GM19324 (cell line): Measurements from ENCODE around the gene GALNT16.
"Not testable (repeated sequence)": the region's sequence is repeated elsewhere in the genome, so short reads cannot be mapped to it uniquely, and the experiment has no call there.

ENCODE experiments used
- ATAC-seq: cut with Tn5 transposase; IDR thresholded peaks from one replicate; pipeline ENCODE4 v1.9.1; 2021; ENCODE audit warnings: mild to moderate bottlenecking, moderate library complexity; ENCODE audit not compliant: unreplicated experiment, low FRiP score

GALNT16 gene

DNA sequence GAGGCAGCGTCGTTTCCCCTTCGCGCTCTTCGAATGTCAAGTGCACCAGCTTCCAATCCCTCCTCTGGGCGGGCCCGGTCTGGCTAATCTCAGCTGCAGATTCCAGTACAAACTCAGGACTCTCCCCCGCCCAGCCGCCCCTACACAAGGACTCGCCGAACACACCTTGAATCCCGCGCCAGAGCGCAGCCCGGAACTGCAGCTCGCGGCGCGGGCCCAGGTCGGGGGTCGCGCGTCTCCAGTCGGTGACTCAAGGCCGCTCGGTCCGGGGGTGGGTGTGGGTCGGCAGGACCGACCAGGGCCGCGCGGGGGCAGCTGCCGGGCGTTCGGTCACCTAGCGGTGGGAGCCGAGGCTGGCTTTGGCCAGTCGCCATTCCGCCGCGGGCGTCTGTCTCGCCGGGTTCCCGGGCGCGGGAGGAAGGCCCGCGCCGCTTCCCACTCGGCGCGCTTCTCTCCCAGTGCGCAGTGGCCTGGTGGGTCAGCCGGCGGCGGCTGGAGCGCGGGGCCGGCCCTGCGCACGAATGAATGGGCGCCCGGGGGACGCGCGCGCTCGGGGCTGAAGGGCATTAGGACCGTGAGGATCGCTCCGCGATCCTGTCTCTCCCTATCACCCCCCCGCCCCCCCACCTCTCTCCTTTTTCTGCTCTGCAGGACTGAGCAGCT lies at the start of gene GALNT16:
Gene GALNT16, plus strand, starts transcription at position 632 of the 663 bp plus-strand sequence. CDS start 133 bp downstream, outside the sequence.
- no peak for ATAC-seq

DNA sequence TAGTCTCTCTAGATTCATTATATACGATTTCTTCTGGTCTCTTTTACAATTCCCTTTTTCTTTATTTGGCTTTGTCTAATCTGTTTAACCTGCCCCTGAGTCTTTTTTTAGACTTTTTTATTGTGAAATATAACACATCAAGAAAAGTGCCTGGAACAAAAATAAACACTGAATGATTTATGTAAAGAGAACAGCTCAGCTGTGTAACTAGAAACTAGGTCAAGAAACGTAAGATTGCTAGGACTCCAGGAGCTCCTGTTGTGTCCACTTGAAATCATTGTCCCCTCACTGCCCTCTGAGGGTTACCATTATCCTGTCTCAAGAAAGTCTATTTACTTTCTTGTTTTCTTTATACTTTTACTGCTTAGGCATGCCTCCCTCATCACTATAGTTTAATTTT lies 45.6 kb upstream of the GALNT16 start:
- no peak for ATAC-seq

DNA sequence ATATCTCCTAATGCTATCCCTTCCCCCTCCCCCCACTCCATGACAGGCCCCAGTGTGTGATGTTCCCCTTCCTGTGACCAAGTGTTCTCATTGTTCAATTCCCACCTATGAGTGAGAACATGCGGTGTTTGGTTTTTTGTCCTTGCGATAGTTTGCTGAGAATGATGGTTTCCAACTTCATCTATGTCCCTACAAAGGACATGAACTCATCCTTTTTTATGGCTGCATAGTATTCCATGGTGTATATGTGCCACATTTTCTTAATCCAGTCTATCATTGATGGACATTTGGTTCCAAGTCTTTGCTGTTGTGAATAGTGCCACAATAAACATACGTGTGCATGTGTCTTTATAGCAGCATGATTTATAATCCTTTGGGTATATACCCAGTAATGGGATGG lies 42.3 kb upstream of the GALNT16 start:
- not testable (repeated sequence) for ATAC-seq

DNA sequence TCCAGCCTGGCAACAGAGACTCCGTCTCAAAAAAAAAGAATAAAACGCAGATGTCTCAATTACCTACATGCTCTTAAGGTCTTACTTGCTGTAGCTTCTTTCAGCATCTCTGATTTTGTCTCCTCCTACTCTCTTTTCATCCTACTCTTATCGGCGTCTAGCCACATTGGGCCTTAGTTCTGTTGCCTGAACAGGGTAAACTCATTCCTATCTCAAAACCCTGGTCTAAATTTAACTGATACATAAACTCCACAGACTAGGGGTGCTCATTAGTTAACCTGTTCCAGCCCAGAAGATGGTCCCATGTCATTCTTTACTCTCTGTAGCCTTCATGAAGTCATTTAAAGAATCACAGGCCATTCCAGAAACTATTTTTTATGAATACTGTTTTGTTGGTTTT lies 35.0 kb upstream of the GALNT16 start:
- ATAC-seq, result no peak

DNA sequence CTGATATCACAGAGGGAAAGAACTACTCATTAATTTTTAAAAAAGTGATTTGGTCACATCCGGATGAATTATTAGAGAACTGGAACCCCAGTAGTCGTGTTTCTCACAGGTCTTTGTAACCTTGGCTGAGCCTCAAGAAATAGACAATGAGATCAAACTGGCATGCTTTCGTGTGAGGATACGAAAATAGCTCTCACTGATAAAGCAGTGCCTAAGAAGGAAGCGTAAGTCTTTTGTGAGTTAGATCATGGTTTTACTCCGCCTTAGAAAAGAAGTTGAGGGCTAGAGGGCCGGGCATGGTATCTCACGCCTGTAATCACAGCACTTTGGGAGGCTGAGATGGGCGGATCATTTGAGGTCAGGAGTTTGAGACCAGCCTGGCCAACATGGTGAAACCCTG lies 33.8 kb upstream of the GALNT16 start:
- ATAC-seq, result no peak

DNA sequence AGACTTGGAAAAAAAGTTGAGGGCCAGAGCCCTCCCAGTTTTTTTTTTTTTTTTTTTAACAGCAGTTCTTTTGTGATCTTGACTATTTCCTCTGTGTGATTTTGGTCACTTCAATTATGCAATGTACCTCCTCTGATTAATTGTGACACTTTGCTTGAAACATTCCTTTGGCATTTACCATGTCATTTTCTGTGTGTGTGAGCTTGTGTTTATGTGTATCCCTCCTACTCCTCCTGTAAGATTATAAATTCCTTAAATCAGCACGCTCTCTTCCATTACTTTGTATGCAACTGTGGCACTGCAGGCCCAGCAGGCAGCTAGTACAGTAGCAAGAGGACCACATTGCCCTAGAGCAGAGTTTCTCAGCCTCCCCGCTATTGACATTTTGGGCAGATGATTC lies 33.2 kb upstream of the GALNT16 start:
- no peak for ATAC-seq

DNA sequence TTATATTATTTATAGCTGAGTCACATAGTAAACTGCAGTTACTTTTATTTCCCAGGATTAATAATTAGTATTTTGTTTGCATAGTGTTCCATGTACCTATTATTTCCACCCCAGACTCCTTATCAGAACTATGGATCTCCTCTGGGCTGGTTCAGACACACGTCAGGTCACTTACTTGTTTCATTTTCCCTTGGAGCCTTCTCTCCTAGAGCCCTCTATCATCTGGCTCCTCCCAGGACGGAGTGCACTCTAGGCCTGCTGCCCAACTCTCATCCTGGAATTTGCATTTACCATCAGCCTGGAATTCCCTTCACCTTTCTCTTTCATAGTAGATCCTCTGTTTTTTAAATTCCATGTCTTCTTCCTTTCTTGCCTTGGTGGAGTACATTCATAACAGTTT lies 28.5 kb upstream of the GALNT16 start:
- no peak for ATAC-seq

DNA sequence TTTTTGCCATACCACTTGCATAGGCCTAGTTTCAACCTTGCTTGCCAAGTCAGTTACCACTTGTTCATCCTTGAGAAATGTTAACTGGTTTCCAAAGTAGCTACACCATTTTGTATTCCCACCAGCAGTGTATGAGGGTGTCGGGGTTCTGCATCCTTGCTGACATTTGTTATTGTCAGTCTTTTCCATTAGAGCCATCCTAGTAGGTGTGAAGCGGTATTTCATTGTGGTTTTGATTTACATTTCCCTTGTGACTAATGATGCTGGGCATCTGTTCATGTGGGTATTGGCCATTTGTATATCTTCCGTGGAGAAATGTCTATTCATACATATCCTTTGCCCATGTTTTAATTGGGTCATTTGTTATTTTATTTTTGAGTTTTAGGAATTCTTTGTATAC lies 27.6 kb upstream of the GALNT16 start:
- no peak for ATAC-seq

DNA sequence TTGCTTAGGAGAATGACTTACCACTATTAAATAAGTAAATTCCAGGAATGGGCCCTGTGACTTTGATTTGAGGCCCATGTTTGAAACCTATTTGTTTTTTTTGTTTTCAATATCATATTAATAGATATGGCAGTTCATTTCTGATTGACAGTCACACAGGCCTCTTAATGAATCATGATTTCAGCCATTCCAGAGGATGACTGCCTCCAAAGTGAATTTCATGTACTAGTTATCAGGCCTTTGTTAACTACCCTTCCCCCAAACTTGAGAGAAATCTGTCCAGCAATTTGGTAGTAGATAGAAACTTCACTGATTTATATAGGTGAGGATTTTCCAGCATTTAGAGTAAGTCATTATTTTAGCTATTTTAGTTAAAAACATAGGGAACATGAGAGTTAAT lies 25.9 kb upstream of the GALNT16 start:
- ATAC-seq, result no peak

DNA sequence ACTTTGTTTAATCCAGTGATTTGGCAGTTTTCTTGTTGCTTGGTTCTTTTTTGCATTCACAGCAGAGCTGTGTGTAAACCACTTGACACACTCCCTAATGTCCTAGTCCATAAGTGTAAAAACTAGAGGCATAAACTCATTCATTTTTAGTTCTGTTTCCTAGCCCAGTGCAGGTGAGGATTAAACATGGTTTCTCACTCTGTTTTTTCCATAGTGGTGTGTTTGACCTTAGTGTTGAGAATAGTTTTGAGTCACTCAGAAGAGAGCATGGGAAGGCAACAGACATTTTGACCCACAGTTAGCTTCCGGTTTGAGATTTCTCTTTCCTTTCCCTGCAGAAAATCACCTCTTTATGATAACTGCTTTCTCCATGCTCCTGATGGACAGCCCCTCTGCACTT lies 24.2 kb upstream of the GALNT16 start:
- no peak for ATAC-seq

DNA sequence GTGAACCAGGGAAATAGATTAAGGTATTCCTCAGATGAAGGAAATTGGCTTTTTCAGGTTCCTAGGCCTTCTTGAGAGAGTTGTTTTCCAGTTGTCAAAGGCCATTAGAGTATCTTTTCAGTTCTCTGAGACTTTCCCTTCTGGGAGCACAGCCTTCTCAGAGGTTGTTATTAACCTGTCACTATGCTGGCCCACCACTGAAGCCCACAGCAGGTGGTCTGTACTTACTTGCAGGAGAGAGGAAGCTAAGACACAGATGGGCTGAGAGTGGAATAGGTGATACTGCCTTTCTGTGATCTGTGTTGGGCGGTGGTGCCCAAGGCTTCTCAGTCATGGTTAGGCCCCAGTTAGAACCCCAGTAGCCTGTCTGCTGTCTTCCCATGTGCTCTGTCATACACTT lies 22.8 kb upstream of the GALNT16 start:
- no peak for ATAC-seq

DNA sequence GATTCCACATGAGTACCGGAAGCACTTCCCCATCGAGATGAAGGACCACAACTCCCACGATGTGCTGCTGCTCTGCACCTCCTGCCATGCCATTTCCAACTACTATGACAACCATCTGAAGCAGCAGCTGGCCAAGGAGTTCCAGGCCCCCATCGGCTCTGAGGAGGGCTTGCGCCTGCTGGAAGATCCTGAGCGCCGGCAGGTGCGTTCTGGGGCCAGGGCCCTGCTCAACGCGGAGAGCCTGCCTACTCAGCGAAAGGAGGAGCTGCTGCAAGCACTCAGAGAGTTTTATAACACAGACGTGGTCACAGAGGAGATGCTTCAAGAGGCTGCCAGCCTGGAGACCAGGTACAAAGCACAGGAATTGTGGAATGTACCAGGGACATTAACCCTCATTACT lies 22.4 kb upstream of the GALNT16 start:
- no peak for ATAC-seq

DNA sequence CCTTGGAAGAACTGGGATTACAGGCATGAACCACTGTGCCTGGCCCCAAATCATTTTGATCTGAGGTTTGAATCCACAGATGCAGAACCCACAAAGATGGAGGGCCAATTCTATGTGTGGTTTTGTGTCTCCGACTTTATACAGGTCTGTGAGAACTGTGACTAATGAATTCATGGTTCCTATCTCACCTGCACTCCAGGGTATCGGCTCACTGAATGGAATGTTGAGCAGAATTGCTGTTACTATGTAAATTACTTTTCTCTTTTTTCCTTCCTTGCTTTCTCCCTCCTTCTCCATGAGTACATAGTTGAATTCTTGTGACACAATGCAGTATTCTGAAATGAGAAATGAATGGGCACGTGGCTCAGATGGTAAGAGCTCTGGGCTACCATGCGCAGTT lies 21.1 kb upstream of the GALNT16 start:
- ATAC-seq, result no peak

DNA sequence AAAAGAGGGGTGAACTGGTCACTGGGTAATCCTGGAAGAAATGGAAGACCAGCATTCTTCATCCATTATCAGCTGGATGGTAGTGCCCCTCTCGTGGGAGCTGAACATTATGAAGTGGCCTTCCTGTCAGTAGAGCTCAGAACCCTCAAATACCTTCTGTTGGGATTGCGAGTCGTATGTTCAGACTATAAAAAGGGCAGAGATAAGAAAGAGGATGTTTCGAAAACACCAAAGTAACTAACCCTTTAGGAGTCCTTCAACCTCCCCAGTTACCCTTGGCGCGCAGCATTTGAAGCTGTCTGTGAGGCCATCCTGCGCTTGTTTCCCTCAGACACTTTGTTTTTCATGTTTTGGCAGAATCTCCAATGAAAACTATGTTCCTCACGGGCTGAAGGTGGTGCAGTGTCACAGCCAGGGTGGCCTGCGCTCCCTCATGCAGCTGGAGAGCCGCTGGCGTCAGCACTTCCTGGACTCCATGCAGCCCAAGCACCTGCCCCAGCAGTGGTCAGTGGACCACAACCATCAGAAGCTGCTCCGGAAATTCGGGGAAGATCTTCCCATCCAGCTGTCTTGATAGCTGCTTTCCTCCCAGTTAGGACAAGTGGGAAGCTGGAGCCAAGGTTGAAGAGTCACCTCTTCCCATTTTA lies 19.3 kb upstream of the GALNT16 start:
- ATAC-seq, result no peak

DNA sequence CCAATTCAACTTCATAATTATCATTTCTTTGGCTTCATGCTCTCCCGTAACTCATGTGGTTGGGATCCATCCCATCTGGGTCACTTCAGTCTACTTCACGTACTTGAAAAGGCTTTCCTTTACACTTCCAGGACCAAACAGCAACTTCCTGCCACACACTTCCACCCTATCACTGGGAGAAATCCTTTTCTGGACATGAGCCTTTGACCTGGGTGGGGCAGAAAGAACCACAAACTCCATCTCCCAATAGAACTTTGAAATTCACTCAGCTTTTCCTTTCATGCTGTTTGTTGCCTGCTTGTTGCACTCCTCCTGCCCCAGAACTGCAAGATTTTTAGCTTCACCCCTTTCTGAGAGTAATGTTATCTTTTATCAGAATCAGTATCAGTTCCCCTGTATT lies 18.4 kb upstream of the GALNT16 start:
- no peak for ATAC-seq

DNA sequence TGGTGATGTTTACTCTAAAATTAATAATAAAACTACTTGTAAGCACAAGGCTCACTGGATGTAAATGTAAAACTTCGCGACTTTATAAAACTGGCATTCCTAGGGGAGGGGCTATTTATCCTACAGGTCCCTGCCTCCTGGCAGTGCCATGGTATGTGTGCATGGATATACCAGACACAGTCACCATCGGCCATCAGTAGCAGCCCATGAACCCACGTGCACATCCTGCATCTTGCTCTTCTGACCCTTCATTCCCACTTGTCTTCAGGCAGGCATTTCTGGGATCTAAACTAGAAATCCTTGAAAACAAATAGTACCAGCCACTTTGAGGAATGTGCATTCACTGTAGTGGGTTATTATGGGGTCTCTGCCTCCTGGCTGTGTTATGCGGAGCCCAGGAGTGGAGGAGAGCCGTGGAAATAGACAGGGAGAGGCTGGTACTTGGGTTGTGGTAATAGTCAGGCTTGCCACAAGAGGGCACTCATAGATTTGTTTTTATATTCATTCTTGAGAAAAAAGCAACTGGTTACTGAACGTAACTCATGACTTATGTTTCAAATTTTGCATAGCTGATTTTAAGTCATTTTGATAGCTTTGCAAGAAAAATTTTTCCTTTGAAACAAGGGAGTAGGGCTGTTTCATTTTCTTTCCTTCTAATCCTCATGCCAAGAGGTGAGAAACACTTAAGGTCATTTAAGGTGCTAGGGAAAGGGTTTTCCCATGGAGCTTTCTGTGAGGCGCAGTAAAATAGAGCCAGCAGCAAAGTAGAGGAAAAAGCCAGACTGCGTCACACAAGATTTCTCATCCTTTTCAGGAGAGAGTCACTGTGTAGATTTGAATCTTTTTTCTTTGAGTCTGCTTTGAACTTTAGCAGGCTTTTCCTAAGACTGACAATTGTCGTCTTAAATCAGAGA lies 17.4 kb upstream of the GALNT16 start:
- ATAC-seq, result no peak

DNA sequence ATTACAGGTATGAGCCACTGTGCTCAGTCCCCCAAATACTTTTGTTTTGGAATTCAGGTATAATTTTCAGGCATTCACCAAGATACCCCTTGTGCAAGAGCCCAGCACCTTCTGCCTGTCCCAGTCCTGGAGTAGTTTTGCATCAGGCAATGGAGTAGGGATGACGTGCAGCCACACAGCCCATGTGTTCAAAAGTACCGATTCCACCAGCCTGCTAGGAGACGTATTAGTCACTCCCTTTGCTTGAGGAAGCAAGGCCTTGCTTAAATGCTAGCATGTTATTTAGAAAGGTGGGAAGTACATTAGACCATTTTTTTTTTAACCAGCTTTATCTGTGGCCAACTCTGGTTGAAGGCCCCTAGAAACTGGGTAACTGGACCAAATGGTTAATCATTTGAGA lies 15.0 kb upstream of the GALNT16 start:
- no peak for ATAC-seq

DNA sequence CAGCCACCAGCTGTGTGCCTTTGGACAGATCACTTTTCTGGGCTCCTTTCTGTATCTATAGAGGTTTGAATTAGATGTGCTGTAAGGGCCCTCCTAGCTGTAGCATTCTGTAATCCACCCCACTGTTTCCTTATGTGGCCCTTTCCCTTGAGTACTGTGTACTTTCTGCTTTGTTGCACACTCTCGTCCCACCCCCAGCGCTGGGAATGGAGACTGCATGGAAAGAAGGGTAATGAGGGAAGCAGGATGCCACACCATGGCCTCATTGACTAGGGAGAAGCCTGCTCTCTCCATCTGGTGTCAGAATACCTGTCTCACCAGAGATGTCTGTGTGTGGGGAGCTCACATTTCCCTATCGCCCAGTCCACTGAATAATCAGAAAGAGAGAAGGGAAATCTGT lies 13.6 kb upstream of the GALNT16 start:
- ATAC-seq, result no peak

DNA sequence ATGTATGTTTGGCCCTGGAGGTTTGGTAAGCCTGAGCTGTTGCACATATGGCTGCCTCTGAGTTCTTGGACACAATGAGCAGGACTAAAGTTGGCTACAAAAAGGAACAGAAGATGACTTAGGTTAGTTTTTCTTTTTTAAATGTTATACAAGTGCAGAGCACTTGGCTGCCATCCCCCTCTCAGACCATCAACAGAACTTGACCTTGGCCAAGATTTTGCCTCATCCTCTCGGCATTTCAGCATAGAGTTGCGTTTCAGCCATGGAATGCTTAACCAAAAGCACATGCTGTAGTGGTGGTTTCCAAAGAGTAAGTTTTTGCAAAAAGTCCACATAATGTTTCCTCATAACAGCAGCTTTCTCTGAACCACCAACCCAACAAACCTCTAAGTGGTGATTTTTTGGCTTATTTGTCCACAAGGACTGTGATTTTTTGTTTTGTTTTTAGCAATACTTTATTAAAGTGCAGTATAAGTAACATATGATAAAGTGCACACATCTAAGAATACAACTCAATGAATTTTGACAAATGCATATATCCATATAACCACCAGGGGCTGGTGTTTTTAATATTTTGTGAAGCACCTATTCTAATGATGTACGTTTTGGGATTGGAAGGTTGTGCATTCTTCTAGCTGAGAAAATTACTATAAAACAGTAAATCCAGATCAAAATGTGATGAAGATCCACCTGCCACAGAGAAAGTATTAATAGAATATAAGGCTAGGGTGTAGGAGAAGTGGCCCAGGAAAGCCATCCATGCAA lies 12.1 kb upstream of the GALNT16 start:
- no peak for ATAC-seq

DNA sequence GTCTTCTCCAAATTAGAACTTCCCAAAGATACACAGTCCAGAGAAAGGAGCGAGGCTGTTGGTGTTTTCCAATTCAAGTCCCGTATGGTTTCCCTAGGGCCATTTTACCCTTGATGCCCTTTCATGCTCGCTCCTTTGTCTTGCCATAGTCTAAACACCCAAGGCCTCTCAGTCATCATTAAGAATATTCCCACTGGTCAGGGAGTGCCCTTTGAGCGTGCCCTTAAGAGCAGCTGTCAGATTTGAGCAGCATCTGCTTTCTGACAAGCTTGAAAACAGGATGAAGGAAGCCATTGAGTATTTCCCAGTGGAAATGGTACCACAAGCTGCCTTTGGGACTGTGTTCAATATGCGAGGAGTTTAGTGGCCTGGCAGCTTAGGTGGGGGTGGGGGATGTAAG lies 10.4 kb upstream of the GALNT16 start:
- ATAC-seq, result no peak

DNA sequence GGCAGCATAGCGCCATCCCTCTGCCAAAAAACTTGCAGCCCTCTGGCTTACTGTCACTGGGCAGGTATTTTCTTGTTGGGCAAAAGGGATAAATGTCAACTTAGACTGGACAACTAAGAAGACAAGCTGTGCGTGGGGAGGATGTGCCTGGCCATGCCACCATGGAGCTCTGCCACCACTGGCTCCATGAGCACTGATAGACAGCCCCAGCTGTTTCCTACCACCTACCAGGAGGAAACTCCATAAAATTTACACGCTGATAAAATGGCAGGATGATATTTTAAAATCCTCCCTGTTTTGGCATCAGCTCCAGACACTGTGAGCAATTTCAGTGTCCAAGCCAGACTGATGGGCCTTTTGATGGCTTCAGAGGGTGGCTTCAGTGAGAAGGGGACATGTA lies 7.1 kb upstream of the GALNT16 start:
- ATAC-seq, result no peak
